ENCODE measurements around the gene EIF4ENIF1.

EIF4ENIF1 gene

DNA sequence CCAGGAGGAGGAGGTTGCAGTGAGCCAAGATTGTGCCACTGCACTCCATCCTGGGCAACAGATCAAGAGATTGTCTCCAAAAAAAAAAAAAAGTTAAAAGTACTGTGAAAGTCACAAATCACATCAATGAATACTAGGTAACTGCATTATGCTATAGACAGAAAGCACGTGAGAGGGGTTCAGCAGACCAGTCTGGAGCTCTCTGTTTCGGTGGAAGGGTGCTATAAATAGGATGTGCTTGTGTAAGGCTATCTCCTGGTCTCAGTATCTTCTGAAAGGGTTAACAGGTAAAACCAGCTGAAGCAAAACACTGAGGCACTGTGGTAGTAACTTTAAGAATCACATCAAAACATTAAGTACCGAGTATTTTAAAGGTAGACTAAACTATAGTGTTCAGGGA lies 43.4 kb downstream of the EIF4ENIF1 start:
- Histone ChIP-seq H3K4me2 (ENCODE audit: insufficient read depth, low read length, poor library complexity, severe bottlenecking) (no peak overlapping the region), H3K4ac (ENCODE audit: low read length) (no peak overlapping the region), H3K36me3 (replicated peaks in 1 of 2; ENCODE audit: control insufficient read depth in 2 of 2, insufficient read depth in 2 of 2, low read length in 2 of 2) (peaks cover 24 to 97% of the 10 kb centered on the region in 2 donors), H4K8ac (ENCODE audit: low read depth, low read length) (no peak overlapping the region), H3K18ac (ENCODE audit: low read length) (no peak overlapping the region), H2AFZ (ENCODE audit: low read length) (no peak overlapping the region), H2BK5ac (ENCODE audit: low read length) (no peak overlapping the region), H3K9me3 (replicated peaks in 1 of 2; ENCODE audit: control insufficient read depth in 2 of 2, insufficient read depth in 1 of 2, low read depth in 1 of 2, low read length in 2 of 2) (no peaks in the 10 kb centered on the region), H3K9ac (ENCODE audit: low read depth, low read length, poor library complexity) (no peak overlapping the region), H2BK15ac (ENCODE audit: low read length) (no peak overlapping the region), H4K91ac (ENCODE audit: low read depth, low read length, poor library complexity) (no peak overlapping the region), H3K14ac (ENCODE audit: low read length) (no peak overlapping the region), H3K27ac (replicated peaks; ENCODE audit: low read length) (no peak overlapping the region), H3K4me3 (ENCODE audit: low read length in 2 of 2) (no peak overlapping the region), H2AK5ac (ENCODE audit: low read depth, low read length) (no peak overlapping the region), H3K23ac (ENCODE audit: low read depth, low read length, poor library complexity) (no peak overlapping the region), H2BK120ac (ENCODE audit: low read depth, low read length) (no peak overlapping the region), H3K4me1 (ENCODE audit: control insufficient read depth in 2 of 2, insufficient read depth in 1 of 2, low read depth in 1 of 2, low read length in 2 of 2) (peaks cover 0 to 2% of the 10 kb centered on the region in 2 donors), H2BK12ac (ENCODE audit: low read length) (no peak overlapping the region), H3K27me3 (ENCODE audit: control insufficient read depth in 3 of 3, insufficient read depth in 3 of 3, low read depth in 1 of 3, low read length in 3 of 3) (no peaks in the 10 kb centered on the region), H3K79me1 (ENCODE audit: low read depth, low read length) (no peaks in the 10 kb centered on the region)
- no peak for DNase-seq (ENCODE audit: low spot score)
- no CpG with 5 or more reads among the region's 3 CpGs for WGBS, 2 donors (ENCODE audit: extremely low coverage in 2 of 2, insufficient read length in 2 of 2, insufficient replicate concordance in 1 of 2)

DNA sequence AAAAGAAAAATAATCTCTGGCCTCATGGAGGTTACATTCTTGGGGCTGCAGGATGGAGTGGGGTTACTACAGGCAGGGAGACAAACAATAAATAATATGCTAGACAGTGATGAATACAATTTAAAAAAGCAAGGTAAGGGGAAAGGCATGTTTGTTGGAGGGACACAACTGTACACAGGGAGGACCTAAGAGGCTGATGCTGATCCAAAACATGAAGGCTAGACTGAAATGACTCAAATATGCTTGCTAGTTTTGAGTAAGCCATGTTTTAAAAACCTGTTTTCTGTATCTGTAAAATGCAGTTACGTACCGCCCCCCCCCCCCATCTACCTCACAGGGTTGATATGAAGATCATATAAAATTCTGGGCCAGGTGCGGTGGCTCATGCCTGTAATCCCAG lies 44.0 kb downstream of the EIF4ENIF1 start:
- Histone ChIP-seq H2BK120ac (ENCODE audit: low read depth, low read length) (no peak overlapping the region), H3K23ac (ENCODE audit: low read depth, low read length, poor library complexity) (no peak overlapping the region), H3K18ac (ENCODE audit: low read length) (no peak overlapping the region)

DNA sequence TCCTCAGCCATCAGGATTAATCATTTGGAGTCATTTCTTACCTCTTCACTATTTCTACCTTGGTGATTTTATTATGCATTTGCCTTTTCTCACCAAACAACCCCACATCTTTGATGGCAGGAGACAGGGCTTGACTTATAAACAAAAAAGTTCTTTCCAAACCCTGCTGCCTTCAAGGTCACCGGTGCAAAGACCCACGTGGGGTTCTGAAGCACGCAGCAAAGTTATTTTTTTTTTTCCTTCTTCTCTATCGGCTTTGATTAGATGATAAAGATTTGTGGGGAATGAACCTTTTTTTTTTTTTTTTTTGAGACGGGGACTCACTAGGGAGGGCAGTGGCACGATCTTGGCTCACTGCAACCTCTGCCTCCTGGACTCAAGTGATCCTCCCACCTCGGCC lies 46.1 kb downstream of the EIF4ENIF1 start:
- Histone ChIP-seq H2BK15ac (ENCODE audit: low read length) (no peak overlapping the region), H3K4ac (ENCODE audit: low read length) (no peak overlapping the region), H2AFZ (ENCODE audit: low read length) (no peak overlapping the region), H3K23ac (ENCODE audit: low read depth, low read length, poor library complexity) (no peak overlapping the region), H3K4me2 (ENCODE audit: insufficient read depth, low read length, poor library complexity, severe bottlenecking) (no peak overlapping the region), H3K9ac (ENCODE audit: low read depth, low read length, poor library complexity) (no peak overlapping the region), H2BK120ac (ENCODE audit: low read depth, low read length) (no peak overlapping the region), H3K14ac (ENCODE audit: low read length) (no peak overlapping the region), H3K36me3 (replicated peaks in 1 of 2; ENCODE audit: control insufficient read depth in 2 of 2, insufficient read depth in 2 of 2, low read length in 2 of 2) (peaks cover 32 to 100% of the 10 kb centered on the region in 2 donors), H2AK5ac (ENCODE audit: low read depth, low read length) (no peak overlapping the region), H3K18ac (ENCODE audit: low read length) (no peak overlapping the region), H3K9me3 (replicated peaks in 1 of 2; ENCODE audit: control insufficient read depth in 2 of 2, insufficient read depth in 1 of 2, low read depth in 1 of 2, low read length in 2 of 2) (no peaks in the 10 kb centered on the region), H3K27me3 (ENCODE audit: control insufficient read depth in 3 of 3, insufficient read depth in 3 of 3, low read depth in 1 of 3, low read length in 3 of 3) (no peaks in the 10 kb centered on the region), H2BK12ac (ENCODE audit: low read length) (no peak overlapping the region), H3K79me1 (ENCODE audit: low read depth, low read length) (no peaks in the 10 kb centered on the region), H2BK5ac (ENCODE audit: low read length) (no peak overlapping the region), H3K27ac (replicated peaks; ENCODE audit: low read length) (no peak overlapping the region), H3K4me1 (ENCODE audit: control insufficient read depth in 2 of 2, insufficient read depth in 1 of 2, low read depth in 1 of 2, low read length in 2 of 2) (peaks cover 0 to 2% of the 10 kb centered on the region in 2 donors), H4K8ac (ENCODE audit: low read depth, low read length) (no peak overlapping the region), H4K91ac (ENCODE audit: low read depth, low read length, poor library complexity) (no peak overlapping the region), H3K4me3 (ENCODE audit: low read length in 2 of 2) (no peak overlapping the region)
- WGBS, 2 donors (ENCODE audit: extremely low coverage in 2 of 2, insufficient read length in 2 of 2, insufficient replicate concordance in 1 of 2): no CpG with 5 or more reads among the region's 7 CpGs
- DNase-seq (ENCODE audit: low spot score): no peak

More for the DNA sequence above, 44.0 kb downstream of the EIF4ENIF1 start:
- Histone ChIP-seq H4K8ac (ENCODE audit: low read depth, low read length) (no peak overlapping the region), H3K4me3 (ENCODE audit: low read length in 2 of 2) (no peak overlapping the region), H3K79me1 (ENCODE audit: low read depth, low read length) (no peaks in the 10 kb centered on the region), H3K27ac (replicated peaks; ENCODE audit: low read length) (no peak overlapping the region), H3K9me3 (replicated peaks in 1 of 2; ENCODE audit: control insufficient read depth in 2 of 2, insufficient read depth in 1 of 2, low read depth in 1 of 2, low read length in 2 of 2) (no peaks in the 10 kb centered on the region), H4K91ac (ENCODE audit: low read depth, low read length, poor library complexity) (no peak overlapping the region), H2BK12ac (ENCODE audit: low read length) (no peak overlapping the region), H3K14ac (ENCODE audit: low read length) (no peak overlapping the region), H2AK5ac (ENCODE audit: low read depth, low read length) (no peak overlapping the region), H2BK15ac (ENCODE audit: low read length) (no peak overlapping the region), H3K27me3 (ENCODE audit: control insufficient read depth in 3 of 3, insufficient read depth in 3 of 3, low read depth in 1 of 3, low read length in 3 of 3) (no peaks in the 10 kb centered on the region), H3K4me2 (ENCODE audit: insufficient read depth, low read length, poor library complexity, severe bottlenecking) (no peak overlapping the region), H3K4me1 (ENCODE audit: control insufficient read depth in 2 of 2, insufficient read depth in 1 of 2, low read depth in 1 of 2, low read length in 2 of 2) (peaks cover 0 to 2% of the 10 kb centered on the region in 2 donors), H3K4ac (ENCODE audit: low read length) (no peak overlapping the region), H2BK5ac (ENCODE audit: low read length) (no peak overlapping the region), H3K36me3 (replicated peaks in 1 of 2; ENCODE audit: control insufficient read depth in 2 of 2, insufficient read depth in 2 of 2, low read length in 2 of 2) (peaks cover 26 to 98% of the 10 kb centered on the region in 2 donors), H2AFZ (ENCODE audit: low read length) (no peak overlapping the region), H3K9ac (ENCODE audit: low read depth, low read length, poor library complexity) (no peak overlapping the region)
- WGBS, 2 donors (ENCODE audit: extremely low coverage in 2 of 2, insufficient read length in 2 of 2, insufficient replicate concordance in 1 of 2): no CpG with 5 or more reads among the region's 3 CpGs
- no peak for DNase-seq (ENCODE audit: low spot score)

DNA sequence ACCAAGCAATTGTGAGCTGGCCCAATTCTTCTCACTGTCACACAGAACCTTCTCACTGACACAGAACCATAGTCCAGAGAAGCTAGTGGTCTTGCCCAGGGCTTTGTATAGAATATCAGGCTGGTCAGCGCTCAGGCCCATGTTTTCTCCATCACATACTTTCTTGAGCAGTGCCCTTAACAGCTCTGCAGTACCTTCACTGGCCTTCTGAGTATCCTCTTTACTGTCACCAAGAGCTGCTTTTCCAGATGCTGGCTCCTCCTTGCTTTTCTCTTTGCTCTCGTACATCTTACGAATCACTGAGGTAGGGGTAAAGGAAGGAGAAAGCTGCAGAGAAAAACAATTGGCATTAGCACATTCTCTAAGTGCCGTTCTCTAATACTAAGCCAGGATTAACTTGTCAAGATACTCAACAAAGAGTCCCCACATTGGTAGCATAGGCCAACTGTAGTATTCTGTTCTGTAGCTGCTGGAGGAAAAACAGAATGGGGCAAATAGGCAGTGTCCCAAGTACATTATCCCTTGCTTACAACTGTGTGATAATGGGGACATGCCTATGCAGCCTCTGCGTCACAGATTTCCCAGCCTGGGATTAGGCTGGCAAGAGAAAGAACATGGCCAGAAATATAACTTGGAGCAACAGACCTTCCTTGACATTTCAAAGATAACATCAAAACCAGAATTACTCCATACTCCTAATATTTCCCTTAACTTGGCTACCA lies 46.7 kb downstream of the EIF4ENIF1 start:
- no peak overlapping the region for H3K14ac ChIP-seq (ENCODE audit: low read length)
- H2BK120ac ChIP-seq (ENCODE audit: low read depth, low read length): no peak overlapping the region
- peaks cover 29 to 100% of the 10 kb centered on the region in 2 donors for H3K36me3 ChIP-seq (replicated peaks in 1 of 2; ENCODE audit: control insufficient read depth in 2 of 2, insufficient read depth in 2 of 2, low read length in 2 of 2)
- no peak for DNase-seq (ENCODE audit: low spot score)
- H2AK5ac ChIP-seq (ENCODE audit: low read depth, low read length): no peak overlapping the region
- H3K27me3 ChIP-seq (ENCODE audit: control insufficient read depth in 3 of 3, insufficient read depth in 3 of 3, low read depth in 1 of 3, low read length in 3 of 3): no peaks in the 10 kb centered on the region
- no peak overlapping the region for H4K91ac ChIP-seq (ENCODE audit: low read depth, low read length, poor library complexity)
- no peak overlapping the region for H3K18ac ChIP-seq (ENCODE audit: low read length)
- no peaks in the 10 kb centered on the region for H3K9me3 ChIP-seq (replicated peaks in 1 of 2; ENCODE audit: control insufficient read depth in 2 of 2, insufficient read depth in 1 of 2, low read depth in 1 of 2, low read length in 2 of 2)
- H2BK15ac ChIP-seq (ENCODE audit: low read length): no peak overlapping the region
- no peak overlapping the region for H3K4ac ChIP-seq (ENCODE audit: low read length)
- H3K4me2 ChIP-seq (ENCODE audit: insufficient read depth, low read length, poor library complexity, severe bottlenecking): no peak overlapping the region
- no peak overlapping the region for H2BK5ac ChIP-seq (ENCODE audit: low read length)
- H3K4me1 ChIP-seq (ENCODE audit: control insufficient read depth in 2 of 2, insufficient read depth in 1 of 2, low read depth in 1 of 2, low read length in 2 of 2): peaks cover 0 to 2% of the 10 kb centered on the region in 2 donors
- no peak overlapping the region for H3K9ac ChIP-seq (ENCODE audit: low read depth, low read length, poor library complexity)
- no peak overlapping the region for H4K8ac ChIP-seq (ENCODE audit: low read depth, low read length)
- no peak overlapping the region for H3K4me3 ChIP-seq (ENCODE audit: low read length in 2 of 2)
- H3K79me1 ChIP-seq (ENCODE audit: low read depth, low read length): no peaks in the 10 kb centered on the region
- WGBS, 2 donors (ENCODE audit: extremely low coverage in 2 of 2, insufficient read length in 2 of 2, insufficient replicate concordance in 1 of 2): no CpG with 5 or more reads among the region's 5 CpGs
- no peak overlapping the region for H2AFZ ChIP-seq (ENCODE audit: low read length)
- no peak overlapping the region for H2BK12ac ChIP-seq (ENCODE audit: low read length)
- no peak overlapping the region for H3K27ac ChIP-seq (replicated peaks; ENCODE audit: low read length)
- no peak overlapping the region for H3K23ac ChIP-seq (ENCODE audit: low read depth, low read length, poor library complexity)

All from neuronal stem cell (in vitro differentiated cells).